Stomach (tissue), 19 donors: Measurements from ENCODE around the gene UBL3. TPM values are rescaled to one million over a fixed set of nuclear protein-coding genes. Genes with fewer than 3 reads are reported as not detected.

ENCODE experiments used
- DNase-seq, 2 donors: peaks; one replicate each; pipeline versions ENCODE4 v3.0.0 to v3.0.0-alpha.2; 2013 to 2019
- H3K27ac ChIP-seq, 5 donors: fragments of 200-600 bp in 4 of 5; sonication (generic) in 4 of 5; one replicate each; pipeline ENCODE4 v1.5.1; 2013 to 2019; ENCODE audit warnings: mild to moderate bottlenecking in 1 of 5, moderate library complexity in 1 of 5
- H3K27me3 ChIP-seq, 3 donors: fragments of 200-600 bp; sonication (generic); one replicate each; pipeline ENCODE4 v1.5.1; 2017 to 2019; ENCODE audit warnings: mixed run types in 1 of 3
- H3K36me3 ChIP-seq, 4 donors: fragments of 200-600 bp; sonication (generic); 1 replicate in 3 of 4; 2 replicates in 1 of 4; pipeline ENCODE4 v1.5.1; 2016 to 2019
- H3K4me1 ChIP-seq, 4 donors: fragments of 200-600 bp; sonication (generic); one replicate each; pipeline ENCODE4 v1.5.1; 2016 to 2019
- H3K4me3 ChIP-seq, 4 donors: fragments of 200-600 bp; sonication (generic) in 3 of 4; one replicate each; pipeline ENCODE4 v1.5.1; 2016 to 2019; ENCODE audit warnings: mild to moderate bottlenecking in 1 of 4
- H3K9me3 ChIP-seq, 4 donors: fragments of 200-600 bp; sonication (generic); one replicate each; pipeline ENCODE4 v1.5.1; 2016 to 2019
- CTCF ChIP-seq, 7 experiments: fragments of 450-650 bp in 4 of 7; fragments of 200-600 bp in 3 of 7; sonication (generic) in 3 of 7; IDR thresholded peaks; one replicate each; pipeline ENCODE4 v1.5.1; 2016 to 2019; ENCODE audit warnings: antibody characterized with exemption in 7 of 7, control low read depth in 2 of 7, mild to moderate bottlenecking in 1 of 7
- EP300 ChIP-seq: sonication (generic); formaldehyde crosslinking; IDR thresholded peaks from one replicate; pipeline ENCODE4 v1.6.1; 2017; ENCODE audit warnings: antibody characterized with exemption
- POLR2A ChIP-seq, 4 donors: fragments of 450-650 bp; IDR thresholded peaks; one replicate each; pipeline ENCODE4 v1.6.1; 2016; ENCODE audit warnings: antibody characterized with exemption in 4 of 4, control low read depth in 2 of 4, mild to moderate bottlenecking in 1 of 4, moderate library complexity in 1 of 4
- POLR2AphosphoS5 ChIP-seq, 3 donors: sonication (generic); formaldehyde crosslinking; IDR thresholded peaks; one replicate each; pipeline ENCODE4 v1.6.1; 2016; ENCODE audit warnings: antibody characterized with exemption in 3 of 3
- WGBS, 5 donors: extraction: QIAGEN DNeasy Blood & Tissue Kit in 3 of 5; methylation state at CpG; one replicate each; pipeline versions ENCODE4 v1.1.5 to v1.1.7; 2013 to 2018; 5-methylcytosine and 5-hydroxymethylcytosine counted together
- intact Hi-C: fragments of 100-400 bp; cut with DNase I; formaldehyde crosslinking; loops from one replicate; pipeline ENCODE4 v1.15.1; 2023; ENCODE audit warnings: low total_unique reads
- long read RNA-seq, 10 donors: transcript quantifications; one replicate each; lab custom pipeline, GENCODE V29; 2026
- polyA plus RNA-seq, 3 donors: library from polyadenylated mRNA; stranded (reverse); fragments of 200-250 nt; gene quantifications; one replicate each; pipeline ENCODE4 v1.2.3, GENCODE V29; 2013
- total RNA-seq, 5 donors: library from RNA; depleted of rRNA; stranded (reverse); fragments of >200 nt; gene quantifications; one replicate each; pipeline versions ENCODE4 v1.1.0 to v1.2.3, GENCODE V29; 2014 to 2016
- donor health status: healthy with polysubstance abuse.
- donor health status: Bipolar disorder and iron deficiency.
- donor health status: healthy.

UBL3 gene
- total RNA-seq (100 to 1,000 TPM in 1 of 5 donors, 10 to 100 TPM in 4; 24.3 to 115 (median 45.5) TPM), polyA plus RNA-seq (100 to 1,000 TPM in 1 of 3 donors, 10 to 100 TPM in 2; 21.5 to 100 (median 39.0) TPM)
- long read RNA-seq, donor 1, full-length matches to known transcripts, result 9 of 14 reads
- long read RNA-seq, donor 1, partial matches to known transcripts, result 5 of 14 reads
- long read RNA-seq, donor 1, other reads (novel, unspliced or antisense), result 0 of 14 reads
- long read RNA-seq, donor 2, full-length matches to known transcripts, result 17 of 17 reads
- long read RNA-seq, donor 2, partial matches to known transcripts, result 0 of 17 reads
- long read RNA-seq, donor 2, other reads (novel, unspliced or antisense), result 0 of 17 reads
- long read RNA-seq, donor 3, full-length matches to known transcripts, result 11 of 11 reads
- long read RNA-seq, donor 3, partial matches to known transcripts, result 0 of 11 reads
- long read RNA-seq, donor 3, other reads (novel, unspliced or antisense), result 0 of 11 reads
- long read RNA-seq, donor 4, full-length matches to known transcripts, result 2 of 2 reads
- long read RNA-seq, donor 4, partial matches to known transcripts, result 0 of 2 reads
- long read RNA-seq, donor 4, other reads (novel, unspliced or antisense), result 0 of 2 reads
- long read RNA-seq, donor 5, full-length matches to known transcripts, result 14 of 20 reads
- long read RNA-seq, donor 5, partial matches to known transcripts, result 6 of 20 reads
- long read RNA-seq, donor 5, other reads (novel, unspliced or antisense), result 0 of 20 reads
- long read RNA-seq, donor 6, full-length matches to known transcripts, result 61 of 61 reads
- long read RNA-seq, donor 6, partial matches to known transcripts, result 0 of 61 reads
- long read RNA-seq, donor 6, other reads (novel, unspliced or antisense), result 0 of 61 reads
- long read RNA-seq, donor 7, full-length matches to known transcripts, result 19 of 19 reads
- long read RNA-seq, donor 7, partial matches to known transcripts, result 0 of 19 reads
- long read RNA-seq, donor 7, other reads (novel, unspliced or antisense), result 0 of 19 reads
- long read RNA-seq, donor 8, full-length matches to known transcripts, result 16 of 45 reads
- long read RNA-seq, donor 8, partial matches to known transcripts, result 29 of 45 reads
- long read RNA-seq, donor 8, other reads (novel, unspliced or antisense), result 0 of 45 reads
- long read RNA-seq, donor 9, full-length matches to known transcripts, result 11 of 11 reads
- long read RNA-seq, donor 9, partial matches to known transcripts, result 0 of 11 reads
- long read RNA-seq, donor 9, other reads (novel, unspliced or antisense), result 0 of 11 reads
- long read RNA-seq, donor 10, full-length matches to known transcripts, result 3 of 3 reads
- long read RNA-seq, donor 10, partial matches to known transcripts, result 0 of 3 reads
- long read RNA-seq, donor 10, other reads (novel, unspliced or antisense), result 0 of 3 reads

DNA sequence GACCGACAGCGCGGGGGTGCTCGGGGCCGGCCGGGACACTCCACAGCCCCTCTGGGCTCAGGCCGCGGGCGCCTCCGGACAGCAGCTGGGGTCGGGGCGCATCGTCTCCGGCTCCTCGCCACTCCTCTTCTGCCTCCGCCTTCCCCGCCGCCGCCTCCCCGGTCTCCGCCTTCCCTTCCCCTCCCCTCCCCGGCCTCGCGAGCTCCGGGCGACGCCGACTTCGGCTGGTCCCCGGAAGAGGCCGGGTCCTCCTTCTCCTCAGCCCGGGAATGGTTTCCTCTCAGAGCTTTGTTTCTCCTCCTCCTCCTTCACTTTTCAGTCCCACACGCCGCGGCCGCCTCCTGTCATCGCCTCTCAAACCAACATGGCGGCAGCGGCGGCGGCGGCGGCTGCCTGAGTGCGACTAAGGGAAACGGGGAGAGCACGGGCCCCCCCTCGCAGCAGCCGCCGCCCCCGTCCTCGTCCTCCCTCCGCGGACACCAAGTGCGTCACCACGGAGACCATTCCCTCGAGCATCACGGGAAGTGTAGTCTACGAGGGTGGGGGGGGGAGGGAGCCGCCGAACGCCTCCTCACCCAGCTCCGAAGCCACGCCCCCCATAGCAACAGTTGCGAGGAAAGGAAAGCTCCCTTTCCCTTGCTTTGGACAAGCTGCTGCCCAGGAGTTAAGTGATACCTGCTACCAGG lies at the start of gene UBL3:
UBL3 (minus strand) TSS at position 405 of the 686 bp plus-strand sequence. CDS start 1,079 bp downstream, outside the sequence.
- intact Hi-C loops, result no loop called here
- no peak for TF ChIP-seq EP300
- peak; percentile 74 to 84 (median 83) for TF ChIP-seq POLR2AphosphoS5 (IDR thresholded peaks at IDR 0.05)
- TF ChIP-seq POLR2A (IDR thresholded peaks at IDR 0.05), result peak in 2 of 4 donors; percentile 77 to 94
- Histone ChIP-seq H3K4me1 (peaks cover 5 to 28% (median 15%) of the 10 kb centered on the region in 4 donors), H3K27ac (peak within 1 kb of the TSS; percentile 94 to 100 (median 100)), H3K4me3 (peak within 1 kb of the TSS; percentile 59 to 85 (median 71)), H3K9me3 (no peaks in the 10 kb centered on the region), H3K27me3 (no peaks in the 10 kb centered on the region), H3K36me3 (no peaks in the 10 kb centered on the region)
- DNase-seq, result peak; percentile 97 to 99
- 0 to 1% (median 0%) methylated on average over 44 to 64 of the region's 64 CpGs for WGBS, 5 donors

DNA sequence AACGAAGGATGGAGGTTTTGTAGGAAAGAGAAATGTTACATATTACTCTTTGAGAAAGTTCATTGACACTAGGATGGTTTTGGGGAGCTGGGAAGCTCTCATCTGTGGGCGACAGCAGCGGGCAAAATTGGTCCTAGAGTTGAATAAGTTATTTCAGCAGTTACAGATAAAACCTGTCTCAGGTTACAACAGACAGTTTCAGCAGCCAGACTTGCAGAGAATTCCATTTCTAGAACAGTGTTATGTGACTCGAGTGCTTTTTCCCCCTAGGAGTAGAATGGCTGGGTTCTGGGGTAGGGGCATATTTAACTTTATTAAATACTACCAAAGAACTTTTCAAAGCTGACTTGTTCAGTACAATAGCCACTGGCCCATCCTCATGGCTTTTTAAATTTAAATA lies 46.7 kb upstream of the UBL3 start:
- H3K4me1 ChIP-seq, result peaks cover 0 to 19% (median 5%) of the 10 kb centered on the region in 4 donors
- no peak overlapping the region for H3K4me3 ChIP-seq
- H3K36me3 ChIP-seq, result no peaks in the 10 kb centered on the region
- no peaks in the 10 kb centered on the region for H3K27me3 ChIP-seq
- intact Hi-C loops, result no loop called here
- DNase-seq, result no peak
- H3K27ac ChIP-seq, result no peak overlapping the region
- no peaks in the 10 kb centered on the region for H3K9me3 ChIP-seq
- WGBS, 5 donors, result 50 to 68% (median 55%) methylated on average over 4 of the region's 4 CpGs
- no peak for TF ChIP-seq CTCF (IDR thresholded peaks at IDR 0.05)
- TF ChIP-seq POLR2A (IDR thresholded peaks at IDR 0.05), result no peak

DNA sequence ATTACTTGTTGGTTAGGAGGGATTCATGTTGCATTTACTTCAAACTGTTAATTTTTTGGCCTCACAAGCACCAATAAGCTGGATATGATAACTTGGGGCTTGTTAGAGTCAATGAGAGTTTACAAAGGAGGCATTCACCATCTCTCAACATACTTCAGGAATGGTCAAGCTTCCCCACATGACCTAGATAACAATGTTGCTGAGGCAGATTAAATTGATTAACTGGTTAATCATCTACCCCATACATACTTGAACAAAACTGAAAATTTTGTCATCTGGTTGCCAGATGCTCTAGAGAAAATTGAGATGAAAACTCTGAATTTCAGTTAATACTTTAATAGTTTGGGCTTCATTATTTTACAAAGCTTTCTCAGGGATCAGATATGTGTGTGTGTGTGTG lies 43.0 kb upstream of the UBL3 start:
- TF ChIP-seq CTCF (IDR thresholded peaks at IDR 0.05) (no peak), EP300 (no peak), POLR2A (IDR thresholded peaks at IDR 0.05) (no peak), POLR2AphosphoS5 (IDR thresholded peaks at IDR 0.05) (no peak)
- H3K4me1 ChIP-seq, result peaks cover 0 to 8% (median 3%) of the 10 kb centered on the region in 4 donors
- H3K36me3 ChIP-seq, result no peaks in the 10 kb centered on the region
- no peak overlapping the region for H3K27ac ChIP-seq
- intact Hi-C loops, result no loop called here
- H3K27me3 ChIP-seq, result no peaks in the 10 kb centered on the region
- no peak for DNase-seq
- H3K9me3 ChIP-seq, result no peaks in the 10 kb centered on the region
- no peak overlapping the region for H3K4me3 ChIP-seq

DNA sequence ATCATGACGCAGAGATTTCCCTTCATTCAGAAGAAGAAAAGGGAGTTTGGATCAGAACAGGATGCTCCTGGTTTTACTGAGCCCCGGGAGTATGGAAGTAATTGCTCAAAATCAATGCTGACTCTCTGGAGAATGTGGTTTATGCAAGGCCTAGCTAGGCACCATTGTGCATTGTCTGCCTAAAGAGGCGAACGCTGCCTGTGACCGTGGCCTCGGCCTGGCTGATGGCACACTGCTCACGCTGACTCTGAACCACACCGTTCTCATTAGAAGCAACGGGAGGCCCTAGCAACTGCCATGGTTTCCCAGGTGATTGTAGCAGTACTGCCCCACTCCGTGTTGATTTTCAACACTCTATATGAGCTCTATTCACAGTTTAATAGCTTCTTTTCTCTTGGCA lies 41.7 kb upstream of the UBL3 start:
- peaks cover 0 to 8% (median 3%) of the 10 kb centered on the region in 4 donors for H3K4me1 ChIP-seq
- 75 to 87% (median 83%) methylated on average over 10 of the region's 10 CpGs for WGBS, 5 donors
- TF ChIP-seq POLR2AphosphoS5 (IDR thresholded peaks at IDR 0.05) (no peak), POLR2A (IDR thresholded peaks at IDR 0.05) (no peak), EP300 (no peak), CTCF (IDR thresholded peaks at IDR 0.05) (no peak)
- H3K9me3 ChIP-seq, result no peaks in the 10 kb centered on the region
- no peak overlapping the region for H3K27ac ChIP-seq
- intact Hi-C loops, result no loop called here
- H3K4me3 ChIP-seq, result no peak overlapping the region
- no peaks in the 10 kb centered on the region for H3K36me3 ChIP-seq
- DNase-seq, result peak in 1 of 2 donors; percentile 46
- H3K27me3 ChIP-seq, result no peaks in the 10 kb centered on the region
